ENCODE data around the gene TIMM10.

The TIMM10 gene

DNA sequence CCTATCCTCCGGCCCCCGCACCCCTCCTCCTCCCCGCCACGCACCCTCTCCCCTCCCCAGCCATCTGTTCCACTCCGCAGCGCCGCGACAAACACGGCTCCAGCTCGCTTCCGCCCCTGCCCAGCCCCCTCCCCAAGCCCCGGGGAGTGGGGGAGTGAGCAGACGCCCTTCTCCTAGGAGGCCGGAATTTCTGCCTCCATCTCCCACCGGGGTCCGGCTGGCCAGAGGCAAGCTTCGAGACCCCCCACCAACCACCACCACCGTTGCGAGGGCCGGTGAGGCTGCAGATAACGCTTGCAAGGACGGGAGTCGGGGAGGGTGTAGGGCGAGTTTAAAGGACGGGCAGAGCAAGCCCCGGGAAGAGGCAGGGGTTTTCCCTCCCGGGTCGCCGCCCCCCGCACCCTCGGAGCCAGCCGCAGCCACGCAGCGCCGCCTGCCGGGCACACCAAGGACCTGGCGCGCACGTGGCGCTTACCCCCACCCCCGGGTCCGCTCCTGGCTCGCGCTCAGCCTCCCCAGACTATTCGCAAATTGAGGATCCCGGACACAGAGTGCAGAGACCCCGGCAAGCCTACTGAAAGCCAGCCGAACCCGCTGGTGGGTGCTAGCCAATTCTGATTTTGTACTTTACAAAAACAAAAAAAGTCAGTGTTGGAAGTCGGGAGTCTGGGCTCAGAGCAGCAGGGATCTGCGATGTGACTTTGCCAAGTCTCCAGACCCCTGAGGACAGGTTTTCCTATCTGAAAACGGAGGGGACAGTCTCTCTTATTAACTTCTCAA is 47.6 kb downstream of the TIMM10 start:
- DNase-seq (ENCODE audit: low spot score) = peak; percentile 32

- no peak for DNase-seq (ENCODE audit: low spot score)
Measured at GRCh38 chr11:57481915-57482781, 48.4 kb downstream of the TIMM10 start.

- DNase-seq (ENCODE audit: low spot score) = no peak
Measured at GRCh38 chr11:57481315-57481714, 49.2 kb downstream of the TIMM10 start.

GRCh38 chr11:57480409-57481137 is 50.0 kb downstream of the TIMM10 start:
- peak; percentile 59 for DNase-seq (ENCODE audit: low spot score)

- DNase-seq (ENCODE audit: low spot score) = no peak
Measured at GRCh38 chr11:57479911-57480310, 50.6 kb downstream of the TIMM10 start.

DNA sequence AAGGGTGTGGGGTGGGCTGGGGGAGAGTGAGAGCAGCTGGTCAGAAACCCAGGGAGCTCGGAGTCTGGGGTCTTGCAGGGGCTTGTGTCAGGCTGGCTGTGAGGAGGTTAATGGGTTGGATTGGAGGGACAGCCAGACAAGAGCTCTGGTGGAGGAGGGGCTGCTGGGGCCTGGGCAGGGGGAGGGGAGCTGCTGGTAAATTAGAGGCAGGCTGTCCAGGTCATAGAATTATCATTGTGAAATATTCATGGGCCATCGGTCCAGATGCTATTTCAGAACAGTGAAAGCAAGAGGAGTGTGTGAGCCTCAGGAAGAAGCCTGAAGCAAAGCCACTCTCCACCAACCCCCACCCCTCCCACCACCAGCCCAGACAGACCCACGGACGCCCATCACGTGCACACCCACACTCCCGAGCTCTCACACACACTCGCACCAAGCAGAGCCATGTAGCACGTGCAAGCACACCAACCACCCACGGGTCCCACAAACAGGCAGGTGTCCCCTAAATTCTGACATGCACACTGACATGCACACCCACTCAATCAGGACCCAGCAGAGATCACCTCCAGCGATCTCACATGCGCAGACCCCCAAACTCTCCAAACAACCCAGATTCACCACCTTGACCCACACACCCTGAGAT is 51.4 kb downstream of the TIMM10 start:
- DNase-seq (ENCODE audit: low spot score) = no peak
